Measurements from ENCODE around the gene BEND6.

- TF ChIP-seq CTCF (IDR thresholded peaks at IDR 0.05; ENCODE audit: low read depth, low read length) (no peak), EZH2phosphoT487 (IDR thresholded peaks at IDR 0.05; ENCODE audit: low read depth) (no peak)
These were observed 21.3 kb upstream of the BEND6 start for GRCh38 chr6:56933650-56934049.
